Mucosa of descending colon (tissue), 3 donors: ENCODE measurements around the gene PPP1R12C. TPM values are rescaled to one million over a fixed set of nuclear protein-coding genes. Genes with fewer than 3 reads are reported as not detected.
A peak's percentile ranks its signal among the peaks of the same experiment; 100 is the strongest.

Source experiments
- ATAC-seq: fragments of 200-7000 bp; cut with Tn5 transposase; one replicate; pipeline ENCODE4 v1.9.1; 2020; ENCODE audit warnings: mild to moderate bottlenecking, moderate library complexity
- DNase-seq, 3 donors: peaks; one replicate each; pipeline ENCODE4 v3.0.0-alpha.2; 2020
- H3K36me3 ChIP-seq: fragments of 200-600 bp; one replicate; pipeline ENCODE4 v1.8.0; 2021; ENCODE audit warnings: low read depth, mild to moderate bottlenecking
- H3K4me1 ChIP-seq: fragments of 200-600 bp; one replicate; pipeline ENCODE4 v1.8.0; 2021; ENCODE audit warnings: low read depth, mild to moderate bottlenecking
- H3K4me3 ChIP-seq: fragments of 200-600 bp; one replicate; pipeline ENCODE4 v1.8.0; 2021; ENCODE audit warnings: mild to moderate bottlenecking
- H3K9me3 ChIP-seq: fragments of 200-600 bp; one replicate; pipeline ENCODE4 v1.8.0; 2021; ENCODE audit warnings: mild to moderate bottlenecking
- CTCF ChIP-seq: fragments of 200-600 bp; IDR thresholded peaks from one replicate; pipeline ENCODE4 v1.8.0; 2022; ENCODE audit warnings: antibody characterized with exemption, mild to moderate bottlenecking
- intact Hi-C, 2 donors: fragments of 100-400 bp; cut with DNase I in 1 of 2; cut with micrococcal nuclease in 1 of 2; formaldehyde crosslinking; loops; one replicate each; pipeline versions ENCODE4 v1.11.0 to v1.11.1; 2022; cut with DNase I, micrococcal nuclease
- total RNA-seq, 3 donors: library from RNA; stranded (reverse); fragmentation: NEBNext Ultra II Directional in 2 of 3; extraction: Animal tissue kit (Norgen Biotek cat#: 25700) in 2 of 3; gene quantifications; one replicate each; pipeline versions ENCODE4 v1.2.1 to v1.2.4, GENCODE V29; 2021 to 2023
- donor health status: DM: no; HTN: no; CAD: no; lungs with moderate emphysema.
- donor health status: DM: no; HTN: no; CAD: no.
- donor health status: DM: no; HTN: yes; CAD: no.

PPP1R12C gene
- total RNA-seq, 3 donors from 2014 or later, result 99.8 to 236 (median 112) TPM

- DNase-seq (peak in 1 of 3 donors; percentile 34), ATAC-seq (peak; percentile 16)
- H3K36me3 ChIP-seq, result no peaks in the 10 kb centered on the region
These were observed 21.3 kb downstream of the PPP1R12C start for GRCh38 chr19:55096061-55096701.

GRCh38 chr19:55095260-55096060 is 22.0 kb downstream of the PPP1R12C start:
- Histone ChIP-seq H3K9me3 (no peaks in the 10 kb centered on the region), H3K4me1 (no peaks in the 10 kb centered on the region), H3K4me3 (no peak overlapping the region), H3K36me3 (no peaks in the 10 kb centered on the region)
- intact Hi-C loops, result no loop called here
- TF ChIP-seq CTCF, result no peak
- DNase-seq (peak in 1 of 3 donors; percentile 10), ATAC-seq (no peak)

More at GRCh38 chr19:55096061-55096701, 21.3 kb downstream of the PPP1R12C start:
- Histone ChIP-seq H3K4me1 (no peaks in the 10 kb centered on the region), H3K4me3 (no peak overlapping the region), H3K9me3 (no peaks in the 10 kb centered on the region)
- intact Hi-C loops, result no loop called here
- TF ChIP-seq CTCF, result no peak

- Histone ChIP-seq H3K9me3 (no peaks in the 10 kb centered on the region), H3K36me3 (no peaks in the 10 kb centered on the region), H3K4me1 (no peaks in the 10 kb centered on the region), H3K4me3 (no peak overlapping the region)
- intact Hi-C loops, result no loop called here
- TF ChIP-seq CTCF, result no peak
- ATAC-seq (no peak), DNase-seq (peak in 1 of 3 donors; percentile 40)
These were observed 22.8 kb downstream of the PPP1R12C start for GRCh38 chr19:55094456-55095259.

GRCh38 chr19:55092423-55093318 is 24.8 kb downstream of the PPP1R12C start:
- Histone ChIP-seq H3K9me3 (no peaks in the 10 kb centered on the region), H3K4me1 (peaks cover 6% of the 10 kb centered on the region), H3K4me3 (no peak overlapping the region), H3K36me3 (no peaks in the 10 kb centered on the region)
- no peak for TF ChIP-seq CTCF
- intact Hi-C loops, result no loop called here
- ATAC-seq, result no peak
- peak in 1 of 3 donors; percentile 43 for DNase-seq

- TF ChIP-seq CTCF, result no peak
- Histone ChIP-seq H3K36me3 (no peaks in the 10 kb centered on the region), H3K4me3 (no peak overlapping the region), H3K9me3 (no peaks in the 10 kb centered on the region), H3K4me1 (peaks cover 13% of the 10 kb centered on the region)
- DNase-seq, result peak in 1 of 3 donors; percentile 48
- intact Hi-C loops, result no loop called here
- ATAC-seq, result no peak
These were observed 25.5 kb downstream of the PPP1R12C start for GRCh38 chr19:55091955-55092354.
